HG03439 (cell line): ENCODE data around the gene UGT1A10.
"Not testable (repeated sequence)": the region's sequence is repeated elsewhere in the genome, so short reads cannot be mapped to it uniquely, and the experiment has no call there.

Experiments used
- ATAC-seq: cut with Tn5 transposase; IDR thresholded peaks from one replicate; pipeline ENCODE4 v1.9.1; 2021; ENCODE audit warnings: mild to moderate bottlenecking, moderate library complexity; ENCODE audit not compliant: unreplicated experiment

UGT1A10 gene

GRCh38 chr2:233636306-233636705 is at the start of gene UGT1A10:
TSS of gene UGT1A10 (plus strand) at chr2:233636448. CDS start at chr2:233636523, 75 bp downstream.
- ATAC-seq: not testable (repeated sequence)

DNA sequence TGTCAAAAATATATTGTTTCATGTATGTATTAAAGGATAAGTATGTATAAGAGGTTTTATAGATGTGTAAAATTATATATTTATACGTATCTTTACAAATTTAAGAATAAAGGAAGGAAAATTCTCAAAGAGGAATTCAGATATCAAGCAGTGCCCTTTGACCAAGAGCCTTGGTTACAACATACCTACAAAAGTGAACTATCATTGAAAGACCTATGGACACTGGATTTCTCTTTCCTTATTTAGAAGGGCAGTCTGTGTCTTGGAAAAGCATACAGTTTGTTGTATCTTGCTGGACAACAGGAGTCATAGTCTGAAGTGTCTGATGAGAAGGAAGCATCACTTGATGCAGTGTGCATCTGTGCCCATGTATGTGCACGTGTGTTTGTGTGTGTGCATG is 47.8 kb upstream of the UGT1A10 start:
- ATAC-seq: no peak

DNA sequence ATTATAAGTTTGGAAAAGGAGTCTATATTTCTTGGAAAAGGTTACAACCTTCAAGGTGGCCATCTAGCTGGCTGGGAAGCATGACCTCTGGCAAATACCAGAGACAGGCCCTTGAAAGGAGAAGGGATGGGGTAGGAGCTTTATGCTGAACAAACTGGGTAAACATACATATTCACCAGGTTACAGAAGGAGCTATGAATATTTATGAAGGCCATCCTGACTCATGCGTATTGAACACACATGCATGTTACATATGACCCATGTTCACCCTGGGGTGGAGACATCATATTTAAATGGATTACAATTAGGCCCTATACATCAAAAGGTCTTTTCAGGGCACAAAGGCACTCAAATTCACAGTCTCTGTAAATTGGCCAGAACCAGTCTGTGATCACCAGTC is 43.5 kb upstream of the UGT1A10 start:
- not testable (repeated sequence) for ATAC-seq

DNA sequence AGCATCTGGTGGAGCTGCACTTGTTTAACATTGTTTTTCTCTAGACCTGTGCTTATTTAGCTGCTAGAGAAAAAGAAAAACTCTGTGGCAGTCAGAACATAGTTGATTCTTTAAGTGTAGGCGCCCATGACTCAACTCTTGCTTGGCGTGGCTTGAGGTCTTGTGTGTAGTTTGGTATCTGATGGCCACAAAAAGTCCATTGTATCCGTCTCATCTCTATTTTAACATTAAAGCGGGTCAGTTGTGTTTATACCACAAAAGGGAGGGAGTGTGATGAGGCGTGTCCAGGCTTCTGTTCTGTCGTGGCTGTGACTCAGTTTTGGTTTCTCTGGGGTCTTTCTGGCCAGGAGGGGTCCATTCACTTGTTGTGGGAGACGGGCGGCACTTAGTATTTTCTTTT is 43.0 kb upstream of the UGT1A10 start:
- ATAC-seq: no peak

- no peak for ATAC-seq
Observed at GRCh38 chr2:233597522-233597921, 38.7 kb upstream of the UGT1A10 start.

GRCh38 chr2:233598952-233599351 is 37.3 kb upstream of the UGT1A10 start:
- ATAC-seq: no peak

- no peak for ATAC-seq
Observed at GRCh38 chr2:233600386-233600785, 35.9 kb upstream of the UGT1A10 start.

DNA sequence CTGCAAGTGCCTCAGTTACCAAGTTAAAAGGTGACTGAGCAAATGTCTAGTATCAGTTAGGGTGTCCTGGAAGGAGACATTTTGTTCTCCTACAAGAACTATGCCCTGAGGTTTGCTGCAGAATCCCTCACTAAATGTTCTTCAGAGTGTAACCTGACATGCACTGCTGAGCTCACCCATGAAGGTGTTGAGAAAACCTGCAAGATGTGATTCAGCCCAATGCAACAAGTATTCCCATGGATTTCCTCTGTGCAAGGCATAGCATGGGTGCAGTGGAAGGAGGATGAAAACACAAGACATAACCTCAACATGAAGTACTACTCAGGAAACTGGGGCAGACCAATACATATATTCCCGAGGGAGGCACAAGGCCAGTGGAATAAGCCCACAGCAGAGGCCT is 34.2 kb upstream of the UGT1A10 start:
- ATAC-seq: no peak

DNA sequence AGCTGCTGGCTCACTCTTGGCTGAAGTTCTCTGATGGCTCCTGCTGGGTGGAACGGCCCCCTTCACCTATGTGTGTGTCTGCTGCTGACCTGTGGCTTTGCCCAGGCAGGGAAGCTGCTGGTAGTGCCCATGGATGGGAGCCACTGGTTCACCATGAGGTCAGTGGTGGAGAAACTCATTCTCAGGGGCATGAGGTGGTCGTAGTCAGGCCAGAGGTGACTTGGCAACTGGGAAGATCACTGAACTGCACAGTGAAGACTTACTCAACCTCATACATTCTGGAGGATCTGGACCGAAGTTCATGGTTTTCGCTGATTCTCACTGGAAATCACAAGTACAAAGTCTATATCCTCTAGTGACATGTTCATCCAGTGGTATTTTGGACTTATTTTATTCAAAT is 32.7 kb upstream of the UGT1A10 start:
- ATAC-seq: no peak

DNA sequence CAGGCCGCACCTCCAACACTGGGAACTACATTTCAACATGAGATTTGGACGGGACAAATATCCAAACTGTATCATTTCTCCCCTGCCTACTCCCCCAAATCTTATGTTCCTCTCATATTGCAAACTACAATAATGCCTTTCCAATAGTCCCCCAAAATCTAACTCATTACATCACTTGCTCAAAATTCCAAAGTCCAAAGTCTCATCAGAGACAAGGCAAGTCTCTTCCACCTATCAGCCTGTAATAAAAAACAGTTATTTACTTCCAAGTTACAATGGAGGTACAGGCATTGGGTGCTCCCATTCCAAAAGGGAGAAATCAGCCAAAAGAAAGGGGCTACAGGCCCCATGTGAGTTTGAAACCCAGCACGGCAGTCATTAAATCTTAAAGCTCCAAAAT is 31.4 kb upstream of the UGT1A10 start:
- ATAC-seq: no peak

DNA sequence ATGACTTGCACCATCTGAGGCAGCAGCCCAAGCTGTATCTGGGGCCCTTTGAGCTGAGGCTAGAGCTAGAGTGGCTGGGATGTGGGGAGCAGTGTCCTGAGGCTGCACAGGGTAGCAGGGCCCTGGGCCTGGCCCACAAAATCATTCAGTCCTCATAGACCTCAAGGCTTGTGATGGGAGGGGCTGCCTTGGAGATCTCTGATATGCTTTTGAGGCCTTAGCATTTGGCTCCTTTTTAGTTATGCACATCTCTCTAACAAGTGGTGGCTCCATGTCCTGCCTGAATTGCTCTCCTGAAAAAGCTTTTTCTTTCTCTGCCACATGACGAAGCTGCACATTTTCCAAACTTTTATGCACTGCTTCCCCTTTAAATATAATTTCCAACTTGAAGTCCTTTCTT is 30.6 kb upstream of the UGT1A10 start:
- ATAC-seq: no peak

DNA sequence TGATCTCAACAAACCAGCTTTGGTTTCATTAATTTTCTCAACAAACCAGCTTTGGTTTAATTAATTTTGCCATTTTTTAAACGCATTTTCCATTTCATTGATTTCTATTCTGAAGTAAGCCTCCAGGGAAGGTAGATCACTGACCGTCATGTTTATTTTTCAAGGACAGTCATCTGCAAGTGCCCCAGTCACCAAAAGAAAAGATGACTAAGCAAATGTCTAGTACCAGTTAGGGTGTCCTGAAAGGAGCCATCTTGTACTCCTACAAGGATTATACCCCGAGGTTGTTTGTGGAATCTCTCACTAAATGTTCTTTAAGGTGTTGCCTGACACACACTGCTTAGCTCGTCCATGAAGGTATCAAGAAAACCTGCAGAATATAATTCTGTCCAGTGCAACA is 25.0 kb upstream of the UGT1A10 start:
- no peak for ATAC-seq

DNA sequence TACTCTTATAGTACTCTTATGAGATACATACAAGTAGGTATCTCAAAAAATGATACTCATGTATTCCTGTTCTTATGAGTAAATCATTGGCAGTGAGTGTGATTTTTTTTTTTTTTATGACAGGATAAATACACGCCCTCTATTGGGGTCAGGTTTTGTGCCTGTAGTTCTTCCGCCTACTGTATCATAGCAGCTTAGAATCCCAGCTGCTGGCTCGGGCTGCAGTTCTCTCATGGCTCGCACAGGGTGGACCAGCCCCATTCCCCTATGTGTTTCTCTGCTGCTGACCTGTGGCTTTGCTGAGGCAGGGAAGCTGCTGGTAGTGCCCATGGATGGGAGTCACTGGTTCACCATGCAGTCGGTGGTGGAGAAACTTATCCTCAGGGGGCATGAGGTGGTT is 18.8 kb upstream of the UGT1A10 start, which contains the start of gene UGT1A8:
TSS of gene UGT1A8 (plus strand) at position 158 of the 400 bp plus-strand sequence. CDS start at position 233, 75 bp downstream.
- ATAC-seq: not testable (repeated sequence)

- no peak for ATAC-seq
Observed at GRCh38 chr2:233620204-233620603, 16.0 kb upstream of the UGT1A10 start.

GRCh38 chr2:233621863-233622262 is 14.4 kb upstream of the UGT1A10 start:
- not testable (repeated sequence) for ATAC-seq

DNA sequence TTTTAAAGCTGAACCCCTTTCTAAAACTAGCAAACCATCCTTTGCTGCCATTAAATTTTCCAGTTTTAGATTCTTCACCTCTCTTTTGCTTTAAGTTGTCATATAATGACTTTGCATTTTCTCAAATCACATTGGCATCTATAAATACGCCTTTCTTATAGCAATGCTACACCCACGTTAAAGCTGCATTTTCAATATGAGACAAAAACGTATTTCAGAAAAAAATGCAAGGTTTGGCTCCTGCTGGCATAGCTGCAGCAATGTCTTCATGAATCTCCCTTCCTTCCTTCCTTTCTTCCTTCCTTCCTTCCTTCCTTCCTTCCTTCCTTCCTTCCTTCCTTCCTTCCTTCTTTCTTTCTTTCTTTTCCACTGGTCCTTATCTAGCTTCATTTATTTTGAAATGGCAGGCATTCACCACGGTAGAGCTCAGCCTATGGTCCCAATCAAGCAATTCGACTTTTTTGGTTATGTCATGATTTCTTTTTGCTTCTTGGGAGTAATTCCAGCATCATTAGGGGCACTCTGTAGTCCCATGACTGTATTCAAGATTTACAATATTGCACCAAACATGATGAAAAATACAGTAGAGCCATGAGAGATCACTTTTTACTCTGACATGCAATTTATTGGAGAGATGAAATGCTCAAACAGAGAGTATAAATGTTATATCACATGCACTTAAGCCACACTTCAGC is 8.8 kb upstream of the UGT1A10 start:
- ATAC-seq: no peak

DNA sequence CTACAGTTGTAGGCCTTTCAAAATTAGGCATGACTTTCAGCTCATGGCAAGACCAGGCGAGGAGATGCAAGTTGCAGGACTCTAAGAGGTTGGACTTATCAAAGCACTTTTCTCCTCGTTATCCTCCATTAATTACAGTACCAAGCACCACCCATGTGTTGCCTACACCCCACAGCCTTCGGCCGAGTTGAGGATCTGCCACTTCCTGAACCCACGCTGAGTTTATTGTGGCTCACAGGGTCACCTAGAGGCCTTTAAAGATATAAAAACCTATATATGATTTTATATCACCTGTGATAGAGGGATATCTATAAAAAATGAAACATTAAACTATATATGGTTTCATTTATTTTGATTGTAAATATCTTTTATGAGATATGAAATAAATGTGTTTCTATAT is 2.6 kb downstream of the UGT1A10 start:
- ATAC-seq: no peak

DNA sequence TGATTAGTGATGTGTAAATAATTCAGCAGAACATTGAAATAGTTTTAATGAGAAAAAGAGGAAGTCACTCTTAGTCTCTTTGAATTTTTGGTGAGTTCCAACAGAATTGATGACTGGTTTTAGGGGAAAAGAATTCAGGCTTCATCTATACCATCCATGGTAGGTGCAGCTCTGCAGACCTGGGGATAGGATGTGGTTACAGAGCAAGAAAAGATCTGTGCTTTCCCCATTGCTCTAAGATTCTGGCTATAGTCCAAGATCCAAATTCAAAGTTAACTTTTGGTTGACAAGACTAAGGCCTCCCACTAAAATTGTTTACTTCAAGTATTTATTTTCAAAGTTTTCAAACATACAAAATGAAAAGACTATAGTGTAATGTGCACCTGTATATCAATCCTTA is 3.6 kb downstream of the UGT1A10 start:
- no peak for ATAC-seq

GRCh38 chr2:233643128-233643527 is 6.9 kb downstream of the UGT1A10 start:
- ATAC-seq: no peak

- not testable (repeated sequence) for ATAC-seq
Observed at GRCh38 chr2:233646033-233646432, 9.8 kb downstream of the UGT1A10 start.

GRCh38 chr2:233650981-233651380 is 14.7 kb downstream of the UGT1A10 start:
- no peak for ATAC-seq

DNA sequence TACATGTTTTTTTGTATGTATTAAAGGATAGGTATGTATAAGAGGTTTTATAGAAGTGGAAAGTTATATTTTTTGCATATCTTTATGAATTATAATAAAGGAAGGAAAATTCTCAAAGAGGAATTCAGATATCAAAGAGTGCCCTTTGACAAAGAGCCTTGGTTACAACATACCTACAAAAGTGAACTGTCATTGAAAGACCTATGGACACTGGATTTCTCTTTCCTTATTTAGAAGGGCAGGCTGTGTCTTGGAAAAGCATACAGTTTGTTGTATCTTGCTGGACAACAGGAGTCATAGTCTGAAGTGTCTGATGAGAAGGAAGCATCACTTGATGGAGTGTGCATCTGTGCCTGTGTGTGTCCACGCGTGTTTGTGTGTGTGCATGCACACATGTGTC is 15.2 kb downstream of the UGT1A10 start:
- ATAC-seq: no peak

DNA sequence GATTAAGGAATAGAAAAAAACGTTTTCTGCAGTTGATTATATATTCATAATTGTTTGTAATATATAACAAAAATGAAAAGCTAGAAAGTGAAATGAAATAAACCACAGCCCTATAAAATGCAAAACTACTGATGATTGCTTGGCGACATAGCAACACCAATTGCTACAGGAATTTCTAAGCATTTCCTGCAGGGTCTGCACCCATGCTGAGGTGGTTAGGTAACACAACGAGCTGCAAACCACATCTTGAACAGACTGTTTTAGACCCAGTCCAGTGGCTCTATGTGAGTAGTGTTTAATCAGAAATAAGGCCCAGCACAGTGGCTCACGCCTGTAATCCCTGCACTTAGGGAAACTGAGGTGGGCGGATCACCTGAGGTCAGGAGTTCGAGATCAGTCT is 18.3 kb downstream of the UGT1A10 start:
- ATAC-seq: no peak
